Measurements from ENCODE around the gene GLP1R. TPM values are rescaled to one million over a fixed set of nuclear protein-coding genes. Genes with fewer than 3 reads are reported as not detected.

Gene GLP1R
- total RNA-seq, 1 experiment from 2014 or later, result not detected

Other genes starting within 250 kb of the GLP1R start
- 7.6 and 9.1 TPM in 2 replicates for gene SAYSD1, start 66.4 kb downstream of the GLP1R start, total RNA-seq (2014; rRNA removed; shearing (Covaris generic); ENCODE audit: low replicate concordance)
- gene KCNK5, start 180.7 kb downstream of the GLP1R start, total RNA-seq (2014; rRNA removed; shearing (Covaris generic); ENCODE audit: low replicate concordance), result 0.74 and 3.0 TPM in 2 replicates

Measured in Caki2 (cell line).